COLO829 (cell line): Measurements from ENCODE around the gene ZNF473.
"Not testable (repeated sequence)": the region's sequence is repeated elsewhere in the genome, so short reads cannot be mapped to it uniquely, and the experiment has no call there.

Source experiments
- DNase-seq: peaks from one replicate; pipeline ENCODE4 v3.0.0; 2012; ENCODE audit warnings: low spot score

Gene ZNF473

DNA sequence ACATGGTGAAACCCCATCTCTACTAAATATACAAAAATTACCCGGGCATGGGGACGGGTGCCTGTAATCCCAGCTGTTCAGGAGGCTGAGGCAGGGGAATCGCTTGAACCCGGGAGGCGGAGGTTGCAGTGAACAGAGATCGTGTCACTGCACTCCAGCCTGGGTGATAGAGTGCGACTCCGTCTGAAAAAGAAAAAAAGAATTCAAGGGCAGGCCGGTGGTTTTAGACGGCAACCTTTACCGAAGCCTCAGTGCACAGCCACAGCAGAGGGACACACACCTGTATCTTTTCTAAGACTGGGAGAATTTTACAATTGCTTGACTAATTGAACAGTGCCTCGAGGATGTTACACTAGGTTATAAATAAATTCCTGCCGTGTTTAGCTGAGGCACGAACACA, 73.9 kb downstream of the ZNF473 start:
- not testable (repeated sequence) for DNase-seq

DNA sequence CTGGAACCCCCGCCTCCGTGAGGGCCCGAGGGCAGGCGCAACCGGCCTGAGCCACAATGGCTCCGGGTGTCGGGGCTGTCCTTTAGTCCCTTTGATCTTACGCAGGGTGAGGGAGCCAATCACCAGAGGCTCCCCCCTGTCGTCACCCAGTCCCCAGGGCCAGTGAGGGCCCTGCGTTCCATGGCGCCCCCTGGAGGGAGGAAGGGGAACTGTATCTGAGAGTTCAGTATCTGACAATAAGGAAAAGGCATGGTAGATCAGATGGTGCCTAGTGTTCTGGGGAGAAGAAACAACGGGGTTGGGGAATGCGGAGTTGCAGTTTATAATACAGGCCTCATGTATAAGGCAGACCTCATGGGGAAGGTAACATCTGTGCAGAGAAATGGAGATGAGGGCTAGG, 75.1 kb downstream of the ZNF473 start:
- DNase-seq, result not testable (repeated sequence)
